ENCODE measurements around the gene PKD1L1.

Gene PKD1L1

DNA sequence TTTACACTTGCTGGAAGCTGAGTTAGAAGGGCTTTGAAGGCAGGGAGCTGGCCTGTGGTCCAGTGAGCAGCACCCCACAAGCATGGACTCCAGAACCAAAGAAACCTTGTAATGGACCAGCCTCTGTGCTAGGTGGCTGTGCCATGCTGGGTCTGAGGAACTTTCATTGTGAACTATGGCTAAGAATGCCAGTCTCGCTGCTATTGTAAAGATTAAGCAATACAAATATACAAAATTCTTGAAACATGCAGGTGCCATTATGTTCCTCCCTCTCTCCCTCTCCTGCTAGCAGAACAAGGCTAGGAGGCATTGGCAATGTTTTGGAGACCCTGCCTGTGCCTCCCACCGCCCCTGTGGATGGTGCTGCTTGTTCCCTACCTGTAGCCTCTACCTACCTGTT lies 105.0 kb downstream of the PKD1L1 start:
- no peaks in the 10 kb centered on the region for H3K36me3 Mint-ChIP-seq
- no peaks in the 10 kb centered on the region for H3K4me1 Mint-ChIP-seq
- H3K27me3 Mint-ChIP-seq = no peaks in the 10 kb centered on the region
- no peak overlapping the region for H3K27ac Mint-ChIP-seq
- H3K9me3 Mint-ChIP-seq = no peaks in the 10 kb centered on the region
- H3K4me3 Mint-ChIP-seq = no peak overlapping the region

DNA sequence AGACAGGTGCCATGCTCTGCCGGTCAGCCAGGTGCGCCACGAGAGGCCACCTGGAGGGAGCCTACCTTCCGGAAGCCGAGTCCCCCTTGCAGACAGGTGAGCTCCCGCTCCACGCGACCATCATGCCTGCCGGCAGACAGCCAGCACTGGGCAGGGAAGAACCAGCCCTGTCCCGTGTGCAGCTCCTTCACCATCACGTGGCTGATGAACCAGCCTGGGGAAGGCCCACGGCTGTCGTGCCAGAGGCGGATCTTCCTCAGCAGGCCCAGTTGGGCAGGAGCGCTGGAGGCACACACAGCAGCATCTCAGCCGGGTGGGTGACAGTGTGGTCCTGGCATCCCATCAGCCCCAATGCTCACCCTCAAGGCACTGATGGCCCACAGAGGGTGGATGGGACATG lies 108.9 kb downstream of the PKD1L1 start:
- H3K27ac Mint-ChIP-seq = no peak overlapping the region
- H3K9me3 Mint-ChIP-seq = no peaks in the 10 kb centered on the region
- H3K36me3 Mint-ChIP-seq = no peaks in the 10 kb centered on the region
- no peaks in the 10 kb centered on the region for H3K4me1 Mint-ChIP-seq
- H3K4me3 Mint-ChIP-seq = no peak overlapping the region
- no peaks in the 10 kb centered on the region for H3K27me3 Mint-ChIP-seq

- H3K27ac Mint-ChIP-seq = no peak overlapping the region
- H3K4me3 Mint-ChIP-seq = no peak overlapping the region
- H3K27me3 Mint-ChIP-seq = no peaks in the 10 kb centered on the region
- H3K36me3 Mint-ChIP-seq = no peaks in the 10 kb centered on the region
- H3K9me3 Mint-ChIP-seq = no peaks in the 10 kb centered on the region
- no peaks in the 10 kb centered on the region for H3K4me1 Mint-ChIP-seq
Observed at GRCh38 chr7:47837826-47838225, 110.4 kb downstream of the PKD1L1 start.

DNA sequence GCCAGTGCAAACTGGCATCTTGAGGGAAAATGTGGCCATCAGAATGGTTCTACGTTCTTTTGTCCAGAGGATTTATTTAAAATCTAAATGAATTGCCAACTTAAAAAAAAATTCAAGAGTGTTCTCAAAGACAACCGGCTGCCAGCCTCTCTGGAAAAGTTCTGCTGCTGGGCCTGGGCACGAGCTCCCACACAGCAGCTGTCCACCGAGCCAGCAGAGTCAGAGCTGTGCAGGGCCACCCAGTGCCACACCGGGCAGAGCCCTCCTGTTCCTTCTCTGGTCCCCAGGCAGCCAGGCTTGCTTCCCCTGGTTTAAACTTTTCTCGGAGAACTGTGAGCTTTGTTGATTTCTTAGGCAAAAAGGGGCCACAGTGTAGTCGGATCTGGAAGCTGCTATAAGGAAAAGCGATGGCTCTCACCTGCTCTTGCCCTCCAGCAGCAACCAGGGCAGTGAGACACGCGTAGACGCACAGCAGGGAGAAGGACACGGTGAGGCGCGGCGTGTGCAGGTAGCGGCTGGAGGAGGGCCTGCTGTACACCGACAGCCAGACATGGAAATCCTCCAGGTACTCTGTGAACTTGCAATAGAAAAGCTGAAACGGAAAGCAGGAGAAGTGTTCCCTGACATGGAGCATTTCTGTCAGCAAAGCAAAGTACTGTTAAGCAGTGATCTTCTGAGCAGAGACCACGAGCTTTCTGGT lies 111.6 kb downstream of the PKD1L1 start:
- Mint-ChIP-seq H3K36me3 (no peaks in the 10 kb centered on the region), H3K27ac (no peak overlapping the region), H3K27me3 (no peaks in the 10 kb centered on the region), H3K4me3 (no peak overlapping the region), H3K9me3 (no peaks in the 10 kb centered on the region), H3K4me1 (no peaks in the 10 kb centered on the region)

- Mint-ChIP-seq H3K36me3 (no peaks in the 10 kb centered on the region), H3K27me3 (no peaks in the 10 kb centered on the region), H3K27ac (no peak overlapping the region), H3K4me3 (no peak overlapping the region), H3K9me3 (no peaks in the 10 kb centered on the region), H3K4me1 (no peaks in the 10 kb centered on the region)
Observed at GRCh38 chr7:47836080-47836479, 112.2 kb downstream of the PKD1L1 start.

GRCh38 chr7:47833211-47833610 lies 115.1 kb downstream of the PKD1L1 start:
- H3K27me3 Mint-ChIP-seq = no peaks in the 10 kb centered on the region
- no peaks in the 10 kb centered on the region for H3K4me1 Mint-ChIP-seq
- no peak overlapping the region for H3K27ac Mint-ChIP-seq
- no peak overlapping the region for H3K4me3 Mint-ChIP-seq
- no peaks in the 10 kb centered on the region for H3K36me3 Mint-ChIP-seq
- no peaks in the 10 kb centered on the region for H3K9me3 Mint-ChIP-seq

DNA sequence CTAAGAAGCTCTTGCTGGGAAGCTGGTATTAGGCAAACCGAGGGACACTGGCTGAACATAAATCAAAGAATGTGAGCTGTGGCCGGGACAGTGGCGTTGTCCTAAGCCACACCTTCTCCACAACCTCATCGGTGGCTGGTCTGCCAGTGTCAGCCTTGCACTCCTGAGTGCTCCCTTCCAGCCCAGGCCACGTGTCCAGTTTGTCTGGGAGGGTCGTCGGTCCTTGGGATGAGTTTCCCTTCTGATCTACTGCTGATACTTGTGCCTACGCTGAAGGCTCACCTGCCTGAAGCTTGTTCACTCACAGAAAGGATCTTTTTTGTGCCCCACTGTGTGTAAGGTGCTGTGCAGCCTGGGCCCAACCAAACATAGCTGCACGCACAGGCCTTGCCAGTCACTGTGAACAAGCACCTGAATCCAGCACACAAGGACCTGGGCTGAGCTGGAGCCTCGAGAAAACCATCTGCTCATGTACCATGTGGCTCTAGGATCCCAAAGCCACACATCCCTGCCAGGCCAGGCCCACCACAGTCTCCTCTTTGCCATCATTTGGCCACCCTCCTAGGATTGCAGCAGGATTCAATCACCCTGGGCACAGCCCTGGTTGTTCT lies 116.1 kb downstream of the PKD1L1 start:
- H3K27ac Mint-ChIP-seq = no peak overlapping the region
- no peaks in the 10 kb centered on the region for H3K4me1 Mint-ChIP-seq
- no peaks in the 10 kb centered on the region for H3K27me3 Mint-ChIP-seq
- no peaks in the 10 kb centered on the region for H3K36me3 Mint-ChIP-seq
- no peak overlapping the region for H3K4me3 Mint-ChIP-seq
- no peaks in the 10 kb centered on the region for H3K9me3 Mint-ChIP-seq

DNA sequence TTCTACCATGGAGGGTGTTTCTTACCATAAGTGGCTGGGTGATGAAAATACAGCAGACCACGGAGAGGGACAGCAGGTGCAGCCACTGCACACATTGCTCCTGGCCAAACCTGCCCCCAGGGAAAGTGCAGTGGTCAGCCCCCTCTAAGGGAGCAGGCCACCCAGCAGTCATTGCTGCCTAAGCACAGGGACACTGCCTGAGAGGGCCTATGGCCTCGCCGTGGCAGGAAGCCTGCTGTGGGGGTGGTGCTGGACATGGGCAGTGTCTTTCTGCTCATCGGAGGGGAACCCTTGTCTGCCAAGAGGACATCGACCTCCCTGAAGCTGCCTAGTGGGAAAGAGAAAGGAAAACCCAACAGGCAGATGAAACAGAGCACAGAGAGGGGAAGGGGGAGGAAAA lies 118.3 kb downstream of the PKD1L1 start:
- Mint-ChIP-seq H3K36me3 (no peaks in the 10 kb centered on the region), H3K4me1 (no peaks in the 10 kb centered on the region), H3K27ac (no peak overlapping the region), H3K27me3 (peaks cover 2% of the 10 kb centered on the region), H3K4me3 (no peak overlapping the region), H3K9me3 (no peaks in the 10 kb centered on the region)

DNA sequence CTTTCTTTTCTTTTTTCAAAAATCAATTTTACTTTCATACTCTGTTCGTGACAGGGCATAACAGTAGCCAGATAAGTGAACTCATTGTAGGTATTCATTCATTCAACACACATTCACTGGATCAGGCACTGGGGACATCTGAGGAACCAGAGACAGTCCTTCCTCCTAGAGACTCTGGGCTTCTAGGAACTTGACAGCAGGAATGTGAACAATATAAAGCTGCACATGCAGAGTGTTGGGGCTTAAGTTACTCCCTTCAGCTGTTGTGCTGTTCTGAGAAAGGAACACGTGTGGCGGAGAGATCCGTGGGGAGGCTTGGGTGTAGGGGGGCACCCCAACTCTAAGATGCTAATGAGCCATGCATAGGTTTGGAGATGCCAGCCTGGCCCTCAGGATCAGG lies 120.4 kb downstream of the PKD1L1 start:
- peaks cover 2% of the 10 kb centered on the region for H3K27me3 Mint-ChIP-seq
- no peaks in the 10 kb centered on the region for H3K9me3 Mint-ChIP-seq
- H3K4me3 Mint-ChIP-seq = no peak overlapping the region
- no peaks in the 10 kb centered on the region for H3K4me1 Mint-ChIP-seq
- no peak overlapping the region for H3K27ac Mint-ChIP-seq
- no peaks in the 10 kb centered on the region for H3K36me3 Mint-ChIP-seq

- H3K27ac Mint-ChIP-seq = no peak overlapping the region
- peaks cover 2% of the 10 kb centered on the region for H3K27me3 Mint-ChIP-seq
- H3K9me3 Mint-ChIP-seq = no peaks in the 10 kb centered on the region
Observed at GRCh38 chr7:47827351-47827756, 120.9 kb downstream of the PKD1L1 start.

DNA sequence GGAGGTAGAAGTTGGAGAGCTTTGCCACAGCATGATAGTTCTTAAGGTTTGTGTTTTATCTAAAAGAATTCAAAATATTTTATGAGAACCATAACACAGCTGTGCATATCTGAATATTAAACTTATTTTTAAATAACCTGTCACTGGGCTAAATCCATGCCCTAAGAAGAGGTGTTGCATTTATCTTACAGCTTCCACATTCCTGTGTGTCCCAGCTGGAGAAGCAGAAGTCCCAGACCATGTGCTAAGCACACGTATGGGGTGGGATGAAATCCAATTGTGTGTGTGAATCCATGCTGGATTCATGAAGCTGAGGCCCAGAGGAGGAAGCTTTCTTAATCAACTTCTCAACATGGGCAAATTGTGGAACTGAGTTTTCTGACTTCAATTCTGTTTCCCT lies 121.5 kb downstream of the PKD1L1 start:
- H3K4me1 Mint-ChIP-seq = no peaks in the 10 kb centered on the region
- H3K27ac Mint-ChIP-seq = no peak overlapping the region
- H3K27me3 Mint-ChIP-seq = peaks cover 2% of the 10 kb centered on the region
- no peaks in the 10 kb centered on the region for H3K9me3 Mint-ChIP-seq
- no peaks in the 10 kb centered on the region for H3K36me3 Mint-ChIP-seq
- H3K4me3 Mint-ChIP-seq = no peak overlapping the region

More at GRCh38 chr7:47827351-47827756, 120.9 kb downstream of the PKD1L1 start:
- no peaks in the 10 kb centered on the region for H3K36me3 Mint-ChIP-seq
- H3K4me3 Mint-ChIP-seq = no peak overlapping the region
- no peaks in the 10 kb centered on the region for H3K4me1 Mint-ChIP-seq

DNA sequence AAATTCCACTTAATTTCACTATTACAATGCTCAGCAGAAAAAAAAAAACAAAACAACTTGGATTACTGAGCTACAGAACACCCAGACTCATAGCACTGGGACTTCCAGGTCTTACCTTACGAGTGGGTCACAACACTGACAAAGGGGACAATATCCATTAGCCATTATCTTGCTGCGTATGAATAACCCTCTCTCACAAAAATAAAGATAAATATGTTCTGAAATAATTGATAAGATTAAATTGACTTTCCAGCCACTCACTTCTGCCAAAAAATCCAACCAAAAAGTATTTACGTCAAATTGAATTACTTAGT lies 128.7 kb downstream of the PKD1L1 start:
- no peak overlapping the region for H3K4me3 Mint-ChIP-seq
- H3K9me3 Mint-ChIP-seq = no peaks in the 10 kb centered on the region
- H3K27ac Mint-ChIP-seq = no peak overlapping the region
- H3K27me3 Mint-ChIP-seq = no peaks in the 10 kb centered on the region
- H3K36me3 Mint-ChIP-seq = no peaks in the 10 kb centered on the region
- H3K4me1 Mint-ChIP-seq = no peaks in the 10 kb centered on the region

GRCh38 chr7:47818796-47819606 lies 129.3 kb downstream of the PKD1L1 start:
- H3K4me1 Mint-ChIP-seq = no peaks in the 10 kb centered on the region
- no peaks in the 10 kb centered on the region for H3K9me3 Mint-ChIP-seq
- H3K27me3 Mint-ChIP-seq = no peaks in the 10 kb centered on the region
- H3K4me3 Mint-ChIP-seq = no peak overlapping the region
- H3K36me3 Mint-ChIP-seq = no peaks in the 10 kb centered on the region
- H3K27ac Mint-ChIP-seq = no peak overlapping the region

- no peaks in the 10 kb centered on the region for H3K36me3 Mint-ChIP-seq
- no peak overlapping the region for H3K27ac Mint-ChIP-seq
- no peaks in the 10 kb centered on the region for H3K9me3 Mint-ChIP-seq
- H3K27me3 Mint-ChIP-seq = no peaks in the 10 kb centered on the region
- no peak overlapping the region for H3K4me3 Mint-ChIP-seq
- no peaks in the 10 kb centered on the region for H3K4me1 Mint-ChIP-seq
Observed at GRCh38 chr7:47817917-47818316, 130.3 kb downstream of the PKD1L1 start.

DNA sequence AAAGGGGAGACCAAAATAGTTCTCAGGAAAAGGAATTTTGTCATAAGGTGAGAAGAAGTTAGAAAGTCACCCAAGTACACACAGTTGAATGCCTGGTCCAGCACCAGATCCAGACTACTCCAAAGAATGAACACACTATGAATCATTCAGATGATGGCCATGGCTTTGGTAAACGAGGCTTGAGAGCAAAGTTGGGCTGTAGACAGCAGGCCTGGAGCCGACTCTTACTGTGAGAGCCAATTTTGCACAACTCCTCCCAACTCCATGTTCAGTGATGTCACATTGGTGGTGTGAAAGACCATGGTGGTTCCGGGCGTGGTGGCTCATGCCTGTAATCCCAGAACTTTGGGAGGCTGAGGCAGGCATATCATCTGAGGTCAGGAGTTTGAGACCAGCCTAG lies 131.6 kb downstream of the PKD1L1 start:
- Mint-ChIP-seq H3K27ac (no peak overlapping the region), H3K36me3 (no peaks in the 10 kb centered on the region), H3K4me3 (no peak overlapping the region), H3K4me1 (no peaks in the 10 kb centered on the region), H3K9me3 (no peaks in the 10 kb centered on the region), H3K27me3 (no peaks in the 10 kb centered on the region)

DNA sequence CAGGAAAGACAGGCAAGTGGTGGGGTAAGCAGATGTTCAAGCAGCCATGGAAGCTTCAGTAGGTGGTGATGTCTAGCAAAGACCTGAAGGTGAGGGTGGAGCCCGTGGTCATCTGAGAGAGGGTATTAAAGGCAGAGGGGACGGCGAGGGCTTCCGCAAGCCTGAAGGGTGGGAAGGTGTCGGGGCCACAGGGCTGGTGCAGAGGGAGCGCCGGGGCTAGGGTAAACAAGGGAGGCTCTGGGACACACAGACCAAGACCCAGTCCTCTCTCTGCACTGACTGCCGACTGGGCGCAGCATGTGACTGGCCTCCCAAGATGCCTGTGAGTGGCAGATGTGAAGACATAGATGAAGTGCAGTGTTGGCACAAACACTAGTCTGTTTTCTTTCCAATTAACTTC lies 132.4 kb downstream of the PKD1L1 start:
- H3K4me1 Mint-ChIP-seq = no peaks in the 10 kb centered on the region
- H3K36me3 Mint-ChIP-seq = no peaks in the 10 kb centered on the region
- H3K27me3 Mint-ChIP-seq = no peaks in the 10 kb centered on the region
- H3K27ac Mint-ChIP-seq = no peak overlapping the region
- no peak overlapping the region for H3K4me3 Mint-ChIP-seq
- no peaks in the 10 kb centered on the region for H3K9me3 Mint-ChIP-seq
